ENCODE data around the gene GPR6. TPM values are rescaled to one million over a fixed set of nuclear protein-coding genes. Genes with fewer than 3 reads are reported as not detected.

GPR6 gene
- total and polyA plus RNA-seq, 7 experiments from 2014 or later, result not detected

DNA sequence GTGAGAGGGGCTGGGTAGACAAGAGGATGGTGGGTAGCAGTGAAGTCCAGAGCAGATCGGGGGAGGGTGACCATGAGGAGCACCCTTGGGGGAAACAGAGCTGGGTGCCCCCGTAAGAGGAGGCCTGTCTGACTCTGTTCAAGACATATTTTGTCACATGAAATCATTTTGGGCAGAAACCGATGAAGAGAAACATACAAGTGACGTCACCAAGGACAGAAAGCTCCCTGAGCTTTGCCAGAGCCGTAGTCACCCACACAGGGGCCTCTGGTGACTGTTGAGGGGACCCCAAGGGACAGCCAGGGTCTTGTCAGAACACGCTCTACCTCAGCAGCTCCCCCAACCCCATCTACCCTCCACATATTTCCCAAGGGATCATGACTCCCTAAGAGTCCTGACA lies 39.2 kb downstream of the GPR6 start:
- intact Hi-C loops (cut with micrococcal nuclease), result no loop called here
- no peak overlapping the region for H3K4me3 Mint-ChIP-seq
- Histone ChIP-seq H3K36me3 (ENCODE audit: control insufficient read depth in 2 of 3, insufficient read depth in 3 of 3, low read length in 3 of 3) (no peaks in the 10 kb centered on the region), H3K4me3 (ENCODE audit: low read length) (no peak overlapping the region), H3K4me1 (ENCODE audit: control insufficient read depth in 2 of 2, insufficient read depth in 2 of 2, low read length in 2 of 2) (no peaks in the 10 kb centered on the region), H3K9me3 (ENCODE audit: control insufficient read depth in 2 of 3, low read length in 3 of 3) (no peaks in the 10 kb centered on the region), H3K27me3 (ENCODE audit: control insufficient read depth in 2 of 2, insufficient read depth in 2 of 2, low read length in 2 of 2) (no peaks in the 10 kb centered on the region), H3K27ac (ENCODE audit: low read depth, low read length) (no peak overlapping the region)
- DNase-seq (no peak), ATAC-seq (no peak)
- peaks cover 0 to 1% (median 0%) of the 10 kb centered on the region in 11 donors for H3K9me3 Mint-ChIP-seq
- peaks cover 5 to 31% (median 25%) of the 10 kb centered on the region in 7 donors for H3K4me1 Mint-ChIP-seq
- peaks cover 0 to 7% (median 4%) of the 10 kb centered on the region in 5 donors for H3K27me3 Mint-ChIP-seq
- H3K27ac Mint-ChIP-seq, result no peak overlapping the region
- H3K36me3 Mint-ChIP-seq, result no peaks in the 10 kb centered on the region
- ChIA-PET CTCF (interaction anchor here (1.2 kb wide), 1 partner anchor 23 kb away, joined by 5 read pairs; no protein-coding TSS in a partner anchor), POLR2A (no interaction called here)

DNA sequence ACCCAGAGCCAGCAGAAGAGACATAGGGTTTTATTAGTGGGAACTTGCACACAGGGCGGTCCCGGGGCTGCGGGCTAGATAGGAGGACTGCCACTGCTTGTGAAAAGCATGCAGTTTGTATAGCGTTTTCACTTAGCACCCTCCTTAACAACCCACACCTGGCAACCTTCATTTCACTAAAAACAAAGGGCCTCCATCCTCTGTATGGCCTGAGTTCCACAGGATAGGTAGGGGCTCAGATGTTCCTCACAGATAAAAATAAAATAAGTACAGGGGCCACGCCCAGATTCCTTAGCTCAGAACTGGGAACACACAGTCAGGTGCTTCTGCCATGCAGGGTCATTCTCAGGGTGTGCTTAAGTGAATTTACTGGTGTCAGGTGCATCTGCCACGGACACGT lies 39.8 kb downstream of the GPR6 start:
- no peak for ATAC-seq
- Histone ChIP-seq H3K36me3 (ENCODE audit: control insufficient read depth in 2 of 3, insufficient read depth in 3 of 3, low read length in 3 of 3) (no peaks in the 10 kb centered on the region), H3K9me3 (ENCODE audit: control insufficient read depth in 2 of 3, low read length in 3 of 3) (no peaks in the 10 kb centered on the region), H3K27me3 (ENCODE audit: control insufficient read depth in 2 of 2, insufficient read depth in 2 of 2, low read length in 2 of 2) (no peaks in the 10 kb centered on the region), H3K4me3 (ENCODE audit: low read length) (no peak overlapping the region), H3K27ac (ENCODE audit: low read depth, low read length) (no peak overlapping the region), H3K4me1 (ENCODE audit: control insufficient read depth in 2 of 2, insufficient read depth in 2 of 2, low read length in 2 of 2) (no peaks in the 10 kb centered on the region)
- peaks cover 5 to 31% (median 25%) of the 10 kb centered on the region in 7 donors for H3K4me1 Mint-ChIP-seq
- CTCF ChIA-PET, result no interaction called here
- peaks cover 0 to 7% (median 4%) of the 10 kb centered on the region in 5 donors for H3K27me3 Mint-ChIP-seq
- no peak overlapping the region for H3K27ac Mint-ChIP-seq
- H3K36me3 Mint-ChIP-seq, result no peaks in the 10 kb centered on the region
- H3K4me3 Mint-ChIP-seq, result no peak overlapping the region
- no peak for DNase-seq
- POLR2A ChIA-PET, result no interaction called here
- intact Hi-C loops (cut with micrococcal nuclease), result no loop called here
- H3K9me3 Mint-ChIP-seq, result peaks cover 0 to 1% (median 0%) of the 10 kb centered on the region in 11 donors

DNA sequence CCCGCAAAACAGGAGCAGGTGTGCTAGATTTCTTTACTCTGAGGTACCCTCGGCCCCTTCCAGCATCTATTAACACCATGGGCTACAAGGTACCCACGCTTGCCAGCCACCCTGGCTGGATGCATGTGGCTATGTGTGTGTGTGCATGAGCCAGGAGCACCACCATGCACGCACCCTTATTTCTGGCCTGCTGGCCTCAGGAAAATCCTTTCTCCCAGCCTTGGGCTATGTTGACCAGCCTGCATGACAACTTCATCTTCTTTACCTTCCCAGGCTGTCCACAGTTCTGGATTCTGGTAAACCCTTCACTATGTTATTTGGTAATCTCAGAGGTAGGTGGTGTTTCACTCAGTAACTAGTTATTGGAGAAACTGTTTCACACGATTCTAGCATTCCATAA lies 40.4 kb downstream of the GPR6 start:
- Histone ChIP-seq H3K4me3 (ENCODE audit: low read length) (no peak overlapping the region), H3K36me3 (ENCODE audit: control insufficient read depth in 2 of 3, insufficient read depth in 3 of 3, low read length in 3 of 3) (no peaks in the 10 kb centered on the region), H3K9me3 (ENCODE audit: control insufficient read depth in 2 of 3, low read length in 3 of 3) (no peaks in the 10 kb centered on the region), H3K27ac (ENCODE audit: low read depth, low read length) (no peak overlapping the region), H3K4me1 (ENCODE audit: control insufficient read depth in 2 of 2, insufficient read depth in 2 of 2, low read length in 2 of 2) (no peaks in the 10 kb centered on the region), H3K27me3 (ENCODE audit: control insufficient read depth in 2 of 2, insufficient read depth in 2 of 2, low read length in 2 of 2) (no peaks in the 10 kb centered on the region)
- ChIA-PET POLR2A (no interaction called here), CTCF (no interaction called here)
- H3K27me3 Mint-ChIP-seq, result peaks cover 0 to 7% (median 2%) of the 10 kb centered on the region in 5 donors
- intact Hi-C loops (cut with micrococcal nuclease), result no loop called here
- ATAC-seq (no peak), DNase-seq (no peak)
- no peaks in the 10 kb centered on the region for H3K36me3 Mint-ChIP-seq
- H3K4me3 Mint-ChIP-seq, result no peak overlapping the region
- no peaks in the 10 kb centered on the region for H3K9me3 Mint-ChIP-seq
- H3K27ac Mint-ChIP-seq, result no peak overlapping the region
- peaks cover 4 to 28% (median 22%) of the 10 kb centered on the region in 7 donors for H3K4me1 Mint-ChIP-seq

DNA sequence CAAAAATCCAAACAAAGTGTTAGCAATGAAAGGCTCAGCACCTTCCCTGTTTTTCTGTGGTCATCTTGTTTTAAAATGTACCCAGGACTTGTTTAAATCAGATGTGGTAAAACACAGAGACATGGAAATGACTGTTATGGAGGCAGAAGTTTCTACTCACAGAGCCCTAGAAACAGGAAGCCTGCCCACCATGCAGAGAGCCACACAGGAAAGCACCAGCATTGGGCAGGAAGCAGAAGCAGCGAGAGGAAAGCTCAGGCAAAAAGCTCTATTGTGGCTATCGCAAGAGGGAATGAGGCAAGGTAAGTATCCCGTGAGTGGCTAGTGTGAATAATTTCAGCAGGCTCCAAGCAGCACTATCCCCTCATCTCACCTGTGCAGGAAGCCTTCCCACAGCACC lies 42.8 kb downstream of the GPR6 start:
- H3K27ac Mint-ChIP-seq, result peak overlapping the region in 5 of 9 donors; percentile 2 to 60 (median 44)
- Histone ChIP-seq H3K9me3 (ENCODE audit: control insufficient read depth in 2 of 3, low read length in 3 of 3) (no peaks in the 10 kb centered on the region), H3K27ac (ENCODE audit: low read depth, low read length) (no peak overlapping the region), H3K4me3 (ENCODE audit: low read length) (no peak overlapping the region), H3K4me1 (ENCODE audit: control insufficient read depth in 2 of 2, insufficient read depth in 2 of 2, low read length in 2 of 2) (no peaks in the 10 kb centered on the region), H3K27me3 (ENCODE audit: control insufficient read depth in 2 of 2, insufficient read depth in 2 of 2, low read length in 2 of 2) (no peaks in the 10 kb centered on the region), H3K36me3 (ENCODE audit: control insufficient read depth in 2 of 3, insufficient read depth in 3 of 3, low read length in 3 of 3) (no peaks in the 10 kb centered on the region)
- H3K9me3 Mint-ChIP-seq, result peaks cover 0 to 3% (median 0%) of the 10 kb centered on the region in 11 donors
- ChIA-PET CTCF (interaction anchor here (0.8 kb wide), 1 partner anchor 1763 kb away, joined by 3 read pairs; no protein-coding TSS in a partner anchor), POLR2A (interaction anchor here (0.7 to 1.3 kb wide), 2 partner anchors 9 to 19 kb away, joined by 3 to 4 read pairs; no protein-coding TSS in a partner anchor)
- DNase-seq, result peak in 5 of 9 donors; percentile 4 to 28 (median 17)
- peaks cover 4 to 25% (median 19%) of the 10 kb centered on the region in 7 donors for H3K4me1 Mint-ChIP-seq
- no peaks in the 10 kb centered on the region for H3K36me3 Mint-ChIP-seq
- peak; percentile 60 for ATAC-seq
- peak overlapping the region in 6 of 10 donors; percentile 12 to 56 (median 36) for H3K4me3 Mint-ChIP-seq
- intact Hi-C loops (cut with micrococcal nuclease), result no loop called here
- H3K27me3 Mint-ChIP-seq, result peaks cover 0 to 7% (median 4%) of the 10 kb centered on the region in 5 donors

- DNase-seq (no peak), ATAC-seq (no peak)
- H3K4me3 Mint-ChIP-seq, result no peak overlapping the region
- Histone ChIP-seq H3K4me3 (ENCODE audit: low read length) (no peak overlapping the region), H3K36me3 (ENCODE audit: control insufficient read depth in 2 of 3, insufficient read depth in 3 of 3, low read length in 3 of 3) (no peaks in the 10 kb centered on the region), H3K27me3 (ENCODE audit: control insufficient read depth in 2 of 2, insufficient read depth in 2 of 2, low read length in 2 of 2) (no peaks in the 10 kb centered on the region), H3K9me3 (ENCODE audit: control insufficient read depth in 2 of 3, low read length in 3 of 3) (no peaks in the 10 kb centered on the region), H3K4me1 (ENCODE audit: control insufficient read depth in 2 of 2, insufficient read depth in 2 of 2, low read length in 2 of 2) (no peaks in the 10 kb centered on the region), H3K27ac (ENCODE audit: low read depth, low read length) (no peak overlapping the region)
- intact Hi-C loops (cut with micrococcal nuclease), result no loop called here
- ChIA-PET CTCF (interaction anchor here (1.6 kb wide), 1 partner anchor 10 kb away, joined by 7 read pairs; no protein-coding TSS in a partner anchor), POLR2A (interaction anchor here (1.2 kb wide), 1 partner anchor 8 kb away, joined by 3 read pairs; no protein-coding TSS in a partner anchor)
- H3K27me3 Mint-ChIP-seq, result no peaks in the 10 kb centered on the region
- peaks cover 0 to 3% (median 0%) of the 10 kb centered on the region in 11 donors for H3K9me3 Mint-ChIP-seq
- H3K27ac Mint-ChIP-seq, result no peak overlapping the region
- H3K4me1 Mint-ChIP-seq, result no peaks in the 10 kb centered on the region
- H3K36me3 Mint-ChIP-seq, result no peaks in the 10 kb centered on the region
Observed at GRCh38 chr6:110029144-110029543, 51.0 kb downstream of the GPR6 start.

Other genes with a start within 250 kb of the GPR6 start
- 1 to 10 TPM in 2 of 5 experiments, under 1 TPM in 3; 0.19 to 4.7 (median 0.51) TPM for gene WASF1, start 201.4 kb downstream of the GPR6 start, total RNA-seq
- gene WASF1, start 201.4 kb downstream of the GPR6 start, polyA plus RNA-seq, result 1 to 10 TPM in 1 of 2 donors, under 1 TPM in 1; 0.24 to 1.2 TPM
- 10 to 100 TPM; 25.2 to 40.6 (median 36.2) TPM for gene CDC40, start 202.1 kb downstream of the GPR6 start, total RNA-seq
- 10 to 100 TPM; 21.3 to 32.2 TPM for gene CDC40, start 202.1 kb downstream of the GPR6 start, polyA plus RNA-seq

Data from naive thymus-derived CD4-positive, alpha-beta T cell (primary cell).